Neural cell (in vitro differentiated cells): Measurements from ENCODE around the gene ADH5. TPM values are rescaled to one million over a fixed set of nuclear protein-coding genes. Genes with fewer than 3 reads are reported as not detected.

Experiments used
- H2AFZ ChIP-seq: fragments of 200-600, 300-800 bp; sonication (generic), shearing (Covaris generic); 2 replicates; pipeline ENCODE4 v1.6.0; 2014; ENCODE audit warnings: low read depth, mild to moderate bottlenecking, antibody characterized with exemption, low read length, moderate library complexity
- H3F3A ChIP-seq: fragments of 200-600 bp; shearing (Covaris generic); 2 replicates; pipeline ENCODE4 v1.6.1; 2016; ENCODE audit warnings: mild to moderate bottlenecking, moderate library complexity, mixed read lengths, antibody characterized with exemption, low read length; ENCODE audit not compliant: insufficient read depth, poor library complexity, severe bottlenecking
- H3K27ac ChIP-seq: fragments of 200-600, 300-800 bp; sonication (generic), shearing (Covaris generic); 2 replicates; pipeline ENCODE4 v1.5.1; 2014; ENCODE audit warnings: mild to moderate bottlenecking, low read length, moderate library complexity
- H3K27me3 ChIP-seq: fragments of 300-800, 200-600 bp; sonication (generic), shearing (Covaris generic); 2 replicates; pipeline ENCODE4 v1.6.0; 2014; ENCODE audit warnings: mild to moderate bottlenecking, low read depth, low read length, moderate library complexity; ENCODE audit not compliant: insufficient read depth
- H3K36me3 ChIP-seq: fragments of 300-800, 200-600 bp; sonication (generic), shearing (Covaris generic); 2 replicates; pipeline ENCODE4 v1.5.1; 2014; ENCODE audit warnings: mild to moderate bottlenecking, antibody characterized with exemption, low read length, moderate library complexity; ENCODE audit not compliant: insufficient read depth
- H3K4me2 ChIP-seq: fragments of 300-800, 200-600 bp; sonication (generic), shearing (Covaris generic); 2 replicates; pipeline ENCODE4 v1.6.0; 2014; ENCODE audit warnings: mild to moderate bottlenecking, low read length
- H3K4me3 ChIP-seq: fragments of 300-800, 200-600 bp; sonication (generic), shearing (Covaris generic); 2 replicates; pipeline ENCODE4 v1.5.1; 2014; ENCODE audit warnings: mild to moderate bottlenecking, low read length, moderate library complexity
- H3K79me2 ChIP-seq: fragments of 200-600 bp; shearing (Covaris generic); replicated peaks from 2 replicates; pipeline ENCODE4 v1.6.0; 2014; ENCODE audit warnings: mild to moderate bottlenecking, low read length, moderate library complexity; ENCODE audit not compliant: insufficient read depth
- H3K9ac ChIP-seq: fragments of 300-800, 200-600 bp; sonication (generic), shearing (Covaris generic); 2 replicates; pipeline ENCODE4 v1.6.1; 2016; ENCODE audit warnings: mild to moderate bottlenecking, low read length, mixed read lengths
- H3K9me2 ChIP-seq: fragments of 200-600 bp; shearing (Covaris generic); 2 replicates; pipeline ENCODE4 v1.6.1; 2016; ENCODE audit warnings: mild to moderate bottlenecking, low read length, mixed read lengths; ENCODE audit not compliant: insufficient read depth
- H3K9me3 ChIP-seq: fragments of 200-600, 300-800 bp; sonication (generic), shearing (Covaris generic); 2 replicates; pipeline ENCODE4 v1.6.1; 2016; ENCODE audit warnings: mild to moderate bottlenecking, mixed run types, low read length, moderate library complexity, mixed read lengths
- H4K20me1 ChIP-seq: fragments of 200-600 bp; shearing (Covaris generic); 2 replicates; pipeline ENCODE4 v1.6.1; 2016; ENCODE audit warnings: mild to moderate bottlenecking, mixed run types; ENCODE audit not compliant: insufficient read depth
- CTCF ChIP-seq: fragments of 450-650 bp; IDR thresholded peaks from 2 replicates; pipeline ENCODE4 v1.5.1; 2014; ENCODE audit warnings: antibody characterized with exemption, mild to moderate bottlenecking, moderate library complexity; ENCODE audit not compliant: poor library complexity, severe bottlenecking
- EP300 ChIP-seq: fragments of 450-650 bp; conservative IDR thresholded peaks from 2 replicates; pipeline ENCODE4 v1.6.1; 2014; ENCODE audit warnings: antibody characterized with exemption, mild to moderate bottlenecking, moderate library complexity; ENCODE audit not compliant: poor library complexity, severe bottlenecking
- EZH2 ChIP-seq: fragments of 200-600, 300-800 bp; shearing (Covaris generic), sonication (generic); IDR thresholded peaks from 2 replicates; pipeline ENCODE4 v1.6.1; 2014; ENCODE audit warnings: antibody characterized with exemption, low read length, borderline replicate concordance, mild to moderate bottlenecking; ENCODE audit not compliant: insufficient read depth, poor library complexity, severe bottlenecking
- MXI1 ChIP-seq: fragments of 450-650 bp; conservative IDR thresholded peaks from 2 replicates; pipeline ENCODE4 v1.6.1; 2014; ENCODE audit warnings: antibody characterized with exemption, mild to moderate bottlenecking; ENCODE audit not compliant: poor library complexity, severe bottlenecking
- POLR2AphosphoS5 ChIP-seq: IDR thresholded peaks from 2 replicates; pipeline ENCODE4 v1.6.1; 2012
- RAD21 ChIP-seq: fragments of 450-650 bp; conservative IDR thresholded peaks from 2 replicates; pipeline ENCODE4 v1.6.1; 2014; ENCODE audit warnings: antibody characterized with exemption, mild to moderate bottlenecking, moderate library complexity
- SMC3 ChIP-seq: fragments of 450-650 bp; conservative IDR thresholded peaks from 2 replicates; pipeline ENCODE4 v1.6.1; 2014; ENCODE audit warnings: antibody characterized with exemption, mild to moderate bottlenecking, moderate library complexity; ENCODE audit not compliant: poor library complexity
- TAF1 ChIP-seq: IDR thresholded peaks from 2 replicates; pipeline ENCODE4 v1.6.1; 2012; ENCODE audit warnings: low read depth
- polyA plus RNA-seq: library from polyadenylated mRNA; depleted of rRNA; stranded (reverse); fragments of >200 nt; gene quantifications from 2 replicates; pipeline ENCODE4 v1.2.3, GENCODE V29; 2014
- TF ChIP-seq, protein P1 (sequence below): IDR thresholded peaks from 2 replicates; pipeline ENCODE4 v1.6.1; 2012; ENCODE audit warnings: borderline replicate concordance

Gene ADH5
- polyA plus RNA-seq, 1 donor from 2014 or later, result 201 TPM

DNA sequence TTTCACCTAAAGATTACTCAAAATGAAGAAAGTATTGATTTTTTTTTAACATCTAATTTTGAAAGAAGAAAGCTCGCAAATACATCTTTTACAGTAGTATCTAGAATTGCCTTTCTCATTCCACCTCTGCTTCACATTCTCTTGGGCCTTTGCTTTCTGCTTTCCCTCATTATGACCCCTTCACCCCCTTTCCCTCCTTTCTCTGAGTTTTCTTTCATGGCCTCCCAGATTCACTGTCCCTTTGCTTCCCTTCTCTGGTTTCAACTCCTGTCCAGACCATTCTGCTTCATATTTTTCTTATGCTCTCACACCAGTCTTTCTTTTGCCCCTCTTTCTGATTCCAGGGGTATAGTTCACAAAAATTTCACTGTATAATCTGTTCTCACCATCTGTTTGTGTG lies 29.0 kb downstream of the ADH5 start:
- Histone ChIP-seq H2AFZ (no peak overlapping the region), H3K36me3 (no peaks in the 10 kb centered on the region), H3K4me3 (no peak overlapping the region), H3K79me2 (no peaks in the 10 kb centered on the region), H3K9me2 (no peaks in the 10 kb centered on the region), H3K9ac (no peak overlapping the region), H3K27me3 (no peaks in the 10 kb centered on the region), H3K4me2 (no peak overlapping the region), H4K20me1 (no peaks in the 10 kb centered on the region), H3K27ac (no peak overlapping the region), H3F3A (no peaks in the 10 kb centered on the region), H3K9me3 (no peaks in the 10 kb centered on the region)
- TF ChIP-seq CTCF, result no peak
- TF ChIP-seq, protein P1, sequence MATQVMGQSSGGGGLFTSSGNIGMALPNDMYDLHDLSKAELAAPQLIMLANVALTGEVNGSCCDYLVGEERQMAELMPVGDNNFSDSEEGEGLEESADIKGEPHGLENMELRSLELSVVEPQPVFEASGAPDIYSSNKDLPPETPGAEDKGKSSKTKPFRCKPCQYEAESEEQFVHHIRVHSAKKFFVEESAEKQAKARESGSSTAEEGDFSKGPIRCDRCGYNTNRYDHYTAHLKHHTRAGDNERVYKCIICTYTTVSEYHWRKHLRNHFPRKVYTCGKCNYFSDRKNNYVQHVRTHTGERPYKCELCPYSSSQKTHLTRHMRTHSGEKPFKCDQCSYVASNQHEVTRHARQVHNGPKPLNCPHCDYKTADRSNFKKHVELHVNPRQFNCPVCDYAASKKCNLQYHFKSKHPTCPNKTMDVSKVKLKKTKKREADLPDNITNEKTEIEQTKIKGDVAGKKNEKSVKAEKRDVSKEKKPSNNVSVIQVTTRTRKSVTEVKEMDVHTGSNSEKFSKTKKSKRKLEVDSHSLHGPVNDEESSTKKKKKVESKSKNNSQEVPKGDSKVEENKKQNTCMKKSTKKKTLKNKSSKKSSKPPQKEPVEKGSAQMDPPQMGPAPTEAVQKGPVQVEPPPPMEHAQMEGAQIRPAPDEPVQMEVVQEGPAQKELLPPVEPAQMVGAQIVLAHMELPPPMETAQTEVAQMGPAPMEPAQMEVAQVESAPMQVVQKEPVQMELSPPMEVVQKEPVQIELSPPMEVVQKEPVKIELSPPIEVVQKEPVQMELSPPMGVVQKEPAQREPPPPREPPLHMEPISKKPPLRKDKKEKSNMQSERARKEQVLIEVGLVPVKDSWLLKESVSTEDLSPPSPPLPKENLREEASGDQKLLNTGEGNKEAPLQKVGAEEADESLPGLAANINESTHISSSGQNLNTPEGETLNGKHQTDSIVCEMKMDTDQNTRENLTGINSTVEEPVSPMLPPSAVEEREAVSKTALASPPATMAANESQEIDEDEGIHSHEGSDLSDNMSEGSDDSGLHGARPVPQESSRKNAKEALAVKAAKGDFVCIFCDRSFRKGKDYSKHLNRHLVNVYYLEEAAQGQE, result no peak
- no peak for TF ChIP-seq POLR2AphosphoS5
- TF ChIP-seq SMC3, result no peak
- no peak for TF ChIP-seq RAD21
- TF ChIP-seq EP300, result no peak
- no peak for TF ChIP-seq TAF1
- TF ChIP-seq EZH2, result no peak
- no peak for TF ChIP-seq MXI1

DNA sequence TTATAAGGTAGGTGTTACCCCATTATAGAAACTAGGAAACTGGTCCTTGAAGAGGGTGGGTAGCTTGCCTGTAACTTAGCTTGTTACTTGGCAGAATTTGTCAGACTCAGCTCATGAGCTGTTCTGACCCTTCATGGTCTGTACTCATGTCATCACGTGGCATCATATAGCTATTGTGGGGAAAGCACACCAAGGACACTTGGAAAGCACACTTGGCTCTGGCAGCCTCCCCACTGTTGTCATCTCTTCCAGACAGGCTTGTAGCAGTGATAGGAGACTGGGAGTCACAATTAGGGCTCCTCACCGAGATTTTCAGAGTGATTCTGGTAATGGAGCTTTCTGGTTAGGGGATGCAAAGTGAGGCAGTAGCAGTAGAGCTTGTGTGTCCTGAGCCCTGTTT lies 30.4 kb downstream of the ADH5 start:
- H3K36me3 ChIP-seq, result no peaks in the 10 kb centered on the region

DNA sequence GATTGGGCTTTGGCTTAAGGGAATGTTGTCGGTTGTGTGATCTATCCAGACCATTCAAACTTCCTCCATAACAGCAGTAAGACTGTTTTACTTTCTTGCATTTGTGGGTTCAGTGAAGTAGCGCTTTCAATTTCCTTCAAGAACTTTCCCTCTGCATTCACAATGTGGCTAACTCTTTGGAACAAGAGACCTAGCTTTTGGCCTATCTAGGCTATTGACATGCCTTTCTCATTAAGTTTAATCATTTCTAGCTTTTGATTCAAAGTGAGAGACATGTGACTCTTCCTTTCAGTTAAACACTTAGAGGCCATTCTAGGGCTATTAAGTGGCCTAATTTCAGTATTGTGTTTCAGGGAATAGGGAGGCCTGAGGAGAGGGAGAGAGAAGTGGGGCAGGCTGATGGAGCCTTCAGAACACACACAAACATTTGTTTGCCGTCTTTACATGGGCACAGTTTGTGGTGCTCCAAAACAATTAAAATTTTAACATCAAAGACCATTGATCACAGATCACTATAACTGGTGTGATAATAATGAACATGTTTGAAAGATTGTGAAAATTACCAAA lies 34.1 kb downstream of the ADH5 start:
- no peak overlapping the region for H3K27ac ChIP-seq
- H4K20me1 ChIP-seq, result no peaks in the 10 kb centered on the region
- no peaks in the 10 kb centered on the region for H3K27me3 ChIP-seq
- no peak overlapping the region for H2AFZ ChIP-seq
- no peaks in the 10 kb centered on the region for H3F3A ChIP-seq
- H3K4me3 ChIP-seq, result no peak overlapping the region
- H3K79me2 ChIP-seq, result no peaks in the 10 kb centered on the region
- no peaks in the 10 kb centered on the region for H3K9me3 ChIP-seq
- no peak overlapping the region for H3K4me2 ChIP-seq
- H3K9ac ChIP-seq, result no peak overlapping the region
- no peaks in the 10 kb centered on the region for H3K36me3 ChIP-seq
- TF ChIP-seq, protein P1, result no peak
- no peak for TF ChIP-seq MXI1
- TF ChIP-seq RAD21, result no peak
- no peak for TF ChIP-seq EP300
- no peak for TF ChIP-seq SMC3
- no peak for TF ChIP-seq EZH2
- no peak for TF ChIP-seq POLR2AphosphoS5
- no peak for TF ChIP-seq CTCF
- TF ChIP-seq TAF1, result no peak
- H3K9me2 ChIP-seq, result no peaks in the 10 kb centered on the region

More for the DNA sequence above, 30.4 kb downstream of the ADH5 start:
- no peak overlapping the region for H3K4me3 ChIP-seq
- TF ChIP-seq RAD21, result no peak
- TF ChIP-seq MXI1, result no peak
- H3K4me2 ChIP-seq, result no peak overlapping the region
- no peaks in the 10 kb centered on the region for H4K20me1 ChIP-seq
- no peaks in the 10 kb centered on the region for H3K27me3 ChIP-seq
- no peak overlapping the region for H3K27ac ChIP-seq
- no peak overlapping the region for H2AFZ ChIP-seq
- H3K79me2 ChIP-seq, result no peaks in the 10 kb centered on the region
- H3K9me3 ChIP-seq, result no peaks in the 10 kb centered on the region
- no peaks in the 10 kb centered on the region for H3K9me2 ChIP-seq
- no peaks in the 10 kb centered on the region for H3F3A ChIP-seq
- no peak overlapping the region for H3K9ac ChIP-seq
